Activated CD8-positive, alpha-beta memory T cell treated with anti-CD3 and anti-CD28 coated beads for 48 hours (primary cell): ENCODE measurements around the gene C1orf56.
A peak's percentile ranks its signal among the peaks of the same experiment; 100 is the strongest.

Source experiments
- DNase-seq, 3 experiments: peaks; one replicate each; pipeline ENCODE4 v3.0.0-alpha.2; 2020; ENCODE audit warnings: low read depth in 2 of 3, low spot score in 2 of 3

Gene C1orf56

GRCh38 chr1:151024540-151025146 is 22.9 kb upstream of the C1orf56 start:
- peak in 2 of 3 experiments; percentile 52 to 55 for DNase-seq

GRCh38 chr1:151026460-151026859 is 21.1 kb upstream of the C1orf56 start:
- no peak for DNase-seq

- DNase-seq = no peak
These were observed 15.4 kb upstream of the C1orf56 start for GRCh38 chr1:151032164-151032563.

GRCh38 chr1:151035167-151035566 is 12.4 kb upstream of the C1orf56 start:
- DNase-seq = no peak

- no peak for DNase-seq
These were observed 11.2 kb upstream of the C1orf56 start, which contains the start of gene BNIPL for GRCh38 chr1:151036356-151036755. Gene BNIPL (plus strand): TSS chr1:151036586. CDS start chr1:151036726, 140 bp downstream.

- no peak for DNase-seq
These were observed 10.5 kb upstream of the C1orf56 start for GRCh38 chr1:151037032-151037431.

GRCh38 chr1:151039521-151039920 is 8.0 kb upstream of the C1orf56 start:
- DNase-seq = no peak

- DNase-seq = no peak
These were observed 4.4 kb upstream of the C1orf56 start for GRCh38 chr1:151043163-151043562.

- peak in 1 of 3 experiments; percentile 27 for DNase-seq
These were observed 534 bp downstream of the C1orf56 start for GRCh38 chr1:151047925-151048644.

GRCh38 chr1:151048645-151049032 is 1.1 kb downstream of the C1orf56 start:
- DNase-seq = no peak

GRCh38 chr1:151049458-151049857 is 1.9 kb downstream of the C1orf56 start:
- DNase-seq = no peak

GRCh38 chr1:151050051-151050688 is 2.6 kb downstream of the C1orf56 start:
- no peak for DNase-seq

GRCh38 chr1:151051356-151052009 is 3.9 kb downstream of the C1orf56 start:
- no peak for DNase-seq

GRCh38 chr1:151054971-151055547 is 7.5 kb downstream of the C1orf56 start:
- DNase-seq = no peak

- DNase-seq = no peak
These were observed 8.0 kb downstream of the C1orf56 start for GRCh38 chr1:151055581-151055980.

- DNase-seq = no peak
These were observed 8.6 kb downstream of the C1orf56 start for GRCh38 chr1:151056149-151056548.

- no peak for DNase-seq
These were observed 11.1 kb downstream of the C1orf56 start for GRCh38 chr1:151058692-151059091.

GRCh38 chr1:151059109-151060006 is 11.8 kb downstream of the C1orf56 start, which contains the start of gene CDC42SE1:
Gene CDC42SE1 (minus strand): TSS chr1:151059622. CDS start chr1:151055730, 3,892 bp downstream.
- peak; percentile 65 to 73 (median 68) for DNase-seq

GRCh38 chr1:151060007-151060656 is 12.6 kb downstream of the C1orf56 start, which contains the start of gene MLLT11:
Gene MLLT11 (plus strand): TSS chr1:151060397. CDS start chr1:151067225, 6,828 bp downstream.
- no peak for DNase-seq
